Astrocyte of the spinal cord (primary cell): ENCODE data around the gene DEFB128.
"Not testable (repeated sequence)": the region's sequence is repeated elsewhere in the genome, so short reads cannot be mapped to it uniquely, and the experiment has no call there.

ENCODE experiments used
- DNase-seq: peaks from one replicate; pipeline ENCODE4 v3.0.0; 2011; ENCODE audit warnings: low read depth, low spot score
- H3K4me3 ChIP-seq: 2 replicates; pipeline ENCODE4 v1.5.1; 2011; ENCODE audit warnings: low read depth, mild to moderate bottlenecking, low read length, moderate library complexity
- in situ Hi-C: cut with HindIII; loops from 2 replicates; pipeline ENCODE4 v1.10.0; 2017; ENCODE audit warnings: low sequenced_read_pairs
- TF ChIP-seq, protein P1 (sequence below): IDR thresholded peaks from 2 replicates; pipeline ENCODE4 v1.5.1; 2012; ENCODE audit warnings: low read depth, mild to moderate bottlenecking, low read length, inconsistent platforms

Gene DEFB128

DNA sequence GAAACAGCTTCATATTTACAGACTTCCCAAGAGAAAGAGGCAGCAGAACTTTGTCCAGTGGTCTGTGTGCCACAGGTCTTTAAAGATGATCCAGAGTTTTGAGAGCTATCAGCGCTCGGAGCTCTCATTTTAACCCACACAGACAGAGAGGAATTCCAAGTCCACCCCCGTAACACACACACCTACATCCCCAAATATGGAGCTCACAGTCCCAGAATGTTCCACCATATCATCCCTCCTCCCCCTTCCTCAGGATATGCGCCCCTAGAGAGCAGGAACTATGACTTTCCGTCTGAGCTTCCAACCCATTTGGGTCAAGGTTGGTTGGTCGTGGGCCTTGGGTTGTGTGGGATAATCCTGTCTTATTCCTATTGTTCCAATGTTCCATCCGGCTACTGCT, at the start of gene DEFB128:
TSS of gene DEFB128 (minus strand) at position 101 of the 400 bp plus-strand sequence. CDS start at position 13, 88 bp downstream.
- TF ChIP-seq, protein P1, sequence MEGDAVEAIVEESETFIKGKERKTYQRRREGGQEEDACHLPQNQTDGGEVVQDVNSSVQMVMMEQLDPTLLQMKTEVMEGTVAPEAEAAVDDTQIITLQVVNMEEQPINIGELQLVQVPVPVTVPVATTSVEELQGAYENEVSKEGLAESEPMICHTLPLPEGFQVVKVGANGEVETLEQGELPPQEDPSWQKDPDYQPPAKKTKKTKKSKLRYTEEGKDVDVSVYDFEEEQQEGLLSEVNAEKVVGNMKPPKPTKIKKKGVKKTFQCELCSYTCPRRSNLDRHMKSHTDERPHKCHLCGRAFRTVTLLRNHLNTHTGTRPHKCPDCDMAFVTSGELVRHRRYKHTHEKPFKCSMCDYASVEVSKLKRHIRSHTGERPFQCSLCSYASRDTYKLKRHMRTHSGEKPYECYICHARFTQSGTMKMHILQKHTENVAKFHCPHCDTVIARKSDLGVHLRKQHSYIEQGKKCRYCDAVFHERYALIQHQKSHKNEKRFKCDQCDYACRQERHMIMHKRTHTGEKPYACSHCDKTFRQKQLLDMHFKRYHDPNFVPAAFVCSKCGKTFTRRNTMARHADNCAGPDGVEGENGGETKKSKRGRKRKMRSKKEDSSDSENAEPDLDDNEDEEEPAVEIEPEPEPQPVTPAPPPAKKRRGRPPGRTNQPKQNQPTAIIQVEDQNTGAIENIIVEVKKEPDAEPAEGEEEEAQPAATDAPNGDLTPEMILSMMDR, result no peak
- DNase-seq, result no peak
- no peak within 1 kb of the TSS for H3K4me3 ChIP-seq
- in situ Hi-C loops, result no loop called here

DNA sequence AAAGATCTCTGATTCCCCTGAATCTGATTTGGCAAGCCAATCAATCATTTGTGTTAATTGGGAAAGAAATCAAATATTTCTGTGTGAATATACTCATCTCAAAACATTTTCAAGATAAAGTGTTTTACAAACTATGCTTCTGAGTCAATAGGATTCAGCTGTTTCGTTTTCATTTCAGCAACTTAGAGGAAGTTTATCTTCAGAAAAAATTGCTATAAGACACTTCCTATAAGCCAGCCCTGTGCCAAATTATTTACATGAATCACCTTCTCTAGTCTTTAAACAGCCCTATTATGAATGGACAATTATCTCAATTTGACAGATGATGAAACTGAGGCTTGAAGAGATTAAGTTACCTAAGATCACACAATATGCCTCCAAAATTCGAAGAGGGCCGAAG, 48.4 kb upstream of the DEFB128 start:
- no peak for DNase-seq
- in situ Hi-C loops, result no loop called here
- TF ChIP-seq, protein P1, result no peak
- no peak overlapping the region for H3K4me3 ChIP-seq

DNA sequence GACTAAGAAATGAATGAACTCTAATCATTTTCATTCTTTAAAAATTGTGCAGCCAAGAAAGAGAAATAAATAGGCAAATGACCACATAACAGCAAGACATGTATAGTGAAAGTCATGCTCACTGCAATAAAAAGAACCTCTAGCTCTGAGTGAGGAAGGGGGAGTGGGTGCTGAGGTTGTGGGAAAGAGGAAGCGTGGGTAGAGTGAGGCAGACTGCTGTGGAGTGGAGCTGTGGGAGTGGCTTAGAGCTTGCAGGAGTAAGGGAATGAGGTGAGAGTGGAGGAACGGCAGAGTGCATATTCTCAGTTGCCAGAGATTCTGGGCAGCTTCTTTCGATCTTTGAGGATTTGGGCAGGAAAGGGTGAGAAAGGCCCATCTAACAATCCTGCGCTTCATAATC, 48.0 kb upstream of the DEFB128 start:
- in situ Hi-C loops, result no loop called here
- H3K4me3 ChIP-seq, result no peak overlapping the region

DNA sequence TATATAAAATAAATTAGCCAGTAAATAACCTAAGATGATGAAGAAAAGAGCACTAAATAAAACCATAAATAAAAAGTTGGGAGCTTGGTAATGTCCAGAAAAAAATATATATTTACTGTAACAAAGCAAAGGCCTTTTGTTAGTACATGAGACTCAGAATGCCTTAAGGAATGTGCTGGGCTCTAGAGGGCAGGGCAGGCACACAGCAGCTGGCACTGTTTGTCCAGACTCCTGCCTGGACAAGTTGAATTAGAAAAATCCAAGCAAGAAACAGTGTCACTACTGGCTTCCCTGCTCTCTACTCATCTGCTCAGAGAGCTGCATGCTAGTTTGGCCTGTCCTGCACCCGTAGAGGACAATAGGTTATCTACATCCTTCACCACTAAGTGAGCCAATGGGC, 46.4 kb upstream of the DEFB128 start:
- H3K4me3 ChIP-seq, result no peak overlapping the region
- in situ Hi-C loops, result no loop called here
- TF ChIP-seq, protein P1, result peak; percentile 19
- DNase-seq, result peak; percentile 5

More for the DNA sequence above, 48.0 kb upstream of the DEFB128 start:
- TF ChIP-seq, protein P1, result no peak
- DNase-seq, result no peak

DNA sequence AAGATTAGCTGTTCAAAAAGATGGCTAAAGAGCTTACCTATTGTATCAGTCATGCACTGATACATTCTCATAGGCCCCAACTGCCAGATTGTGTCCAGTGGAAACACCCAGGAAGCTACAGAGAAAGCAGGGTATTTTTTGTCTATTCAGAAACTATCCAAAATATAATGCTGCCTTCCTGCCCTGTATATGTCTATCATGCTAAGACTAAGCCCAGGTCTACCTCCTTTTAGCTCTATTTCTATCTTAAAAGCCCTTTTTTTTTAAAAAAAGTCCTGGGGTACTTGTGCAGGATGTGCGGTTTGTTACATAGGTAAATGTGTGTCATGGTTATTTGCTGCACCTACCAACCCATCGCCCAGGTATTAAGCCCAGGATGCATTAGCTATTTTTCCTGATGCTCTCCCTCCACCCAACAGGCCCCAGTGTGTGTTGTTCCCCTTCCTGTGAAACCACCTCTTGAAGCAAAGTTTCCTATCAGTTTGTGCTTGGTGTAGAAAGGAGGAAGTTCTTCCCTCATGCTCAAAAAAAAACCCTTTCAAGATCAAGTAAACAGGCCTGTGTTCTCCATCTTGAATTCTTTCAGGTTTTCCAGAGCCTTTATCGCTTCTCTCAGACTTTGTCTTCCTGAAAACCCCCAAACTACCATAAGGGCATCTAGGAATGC, 38.1 kb upstream of the DEFB128 start:
- no peak overlapping the region for H3K4me3 ChIP-seq
- in situ Hi-C loops, result no loop called here
- no peak for DNase-seq
- TF ChIP-seq, protein P1, result no peak

DNA sequence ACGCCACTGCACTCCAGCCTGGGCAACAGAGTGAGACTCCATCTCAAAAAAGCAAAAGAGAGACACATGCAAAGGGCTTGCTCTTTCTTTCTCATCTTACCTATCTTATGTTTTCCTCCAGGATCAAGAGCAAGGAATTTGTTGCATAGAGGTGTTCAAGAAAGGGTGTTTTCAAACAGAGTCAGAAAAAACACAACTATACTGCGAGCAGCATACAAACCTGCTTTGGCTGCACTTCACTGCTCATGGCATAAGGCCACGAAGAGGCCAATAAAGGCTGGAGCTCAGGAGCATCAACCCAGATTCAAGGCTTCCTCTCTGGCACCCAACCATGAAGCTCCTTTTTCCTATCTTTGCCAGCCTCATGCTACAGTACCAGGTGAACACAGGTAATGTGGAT, 37.4 kb upstream of the DEFB128 start, which contains the start of gene DEFB129:
TSS of gene DEFB129 (plus strand) at position 301 of the 400 bp plus-strand sequence. CDS start at position 332, 31 bp downstream.
- in situ Hi-C loops, result no loop called here
- no peak for DNase-seq
- TF ChIP-seq, protein P1, result no peak
- no peak within 1 kb of the TSS for H3K4me3 ChIP-seq

DNA sequence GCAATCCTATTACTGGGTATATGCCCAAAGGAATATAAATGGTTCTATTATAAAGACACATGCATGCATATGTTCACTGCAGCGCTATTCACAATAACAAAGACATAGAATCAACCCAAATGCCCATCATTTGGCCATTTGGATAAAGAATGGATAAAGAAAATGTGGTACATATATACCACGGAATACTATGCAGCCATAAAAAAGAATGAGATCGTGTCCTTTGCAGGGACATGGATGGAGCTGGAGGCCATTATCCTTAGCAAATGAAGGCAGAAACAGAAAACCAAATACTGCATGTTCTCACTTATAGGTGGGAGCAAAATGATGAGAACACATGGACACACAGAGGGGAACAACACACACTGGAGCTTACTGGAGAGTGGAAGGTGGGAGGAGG, 36.4 kb upstream of the DEFB128 start:
- DNase-seq, in situ Hi-C loops, H3K4me3 ChIP-seq: not testable (repeated sequence)
